GM12878 (cell line): ENCODE results near the gene UTF1. TPM values are rescaled to one million over a fixed set of nuclear protein-coding genes. Genes with fewer than 3 reads are reported as not detected.

Source experiments
- ATAC-seq: fragments of 200-7000 bp; cut with Tn5 transposase; 3 replicates; pipeline ENCODE4 v1.9.1; 2020; ENCODE audit warnings: mild to moderate bottlenecking, moderate library complexity
- BruUV-seq: library from RNA; stranded (reverse); fragments of 400-500 nt; replicated peaks from 2 replicates; lab custom pipeline; 2021; lab: Mats Ljungman, UMichigan
- CTCF ChIA-PET: fragments of 300-600 bp; sonication (Branson Sonifier 250); formaldehyde crosslinking; extraction: SDS; loops from one replicate; lab custom pipeline; 2021; ENCODE audit warnings: inconsistent platforms; lab: Yijun Ruan, JAX
- POLR2A ChIA-PET: fragments of 350-600 bp; formaldehyde crosslinking; extraction: SDS; loops from one replicate; lab custom pipeline; 2021; ENCODE audit warnings: inconsistent platforms; lab: Charles Lee
- RAD21 ChIA-PET: fragments of 300-600 bp; sonication (Branson Sonifier 250); formaldehyde crosslinking; loops from one replicate; lab custom pipeline; 2023; ENCODE audit warnings: antibody characterized with exemption; ENCODE audit not compliant: unreplicated experiment; lab: Charles Lee
- SMC1A ChIA-PET: fragments of 300-600 bp; sonication (Branson Sonifier 250); formaldehyde crosslinking; loops from one replicate; lab custom pipeline; 2023; ENCODE audit not compliant: unreplicated experiment, uncharacterized antibody; lab: Charles Lee
- DNase-seq: peaks from one replicate; pipeline ENCODE4 v3.0.0-alpha.2; 2011; ENCODE audit warnings: low read depth, low spot score
- FAIRE-seq: peaks from 3 replicates; lab custom pipeline; 2011; peaks lifted over from hg19 to GRCh38; lab: Jason Lieb, UNC
- H2AFZ ChIP-seq: 2 replicates; pipeline ENCODE4 v1.6.0; 2011; ENCODE audit warnings: low read depth, low read length, control low read depth; ENCODE audit not compliant: control insufficient read depth
- H3K27ac ChIP-seq: 2 replicates; pipeline ENCODE4 v1.5.1; 2011; ENCODE audit warnings: control low read depth; ENCODE audit not compliant: control insufficient read depth, insufficient read depth
- H3K27me3 ChIP-seq, 2 experiments: replicated peaks in 1 of 2; 2 replicates each; pipeline versions ENCODE4 v1.6.0 to v1.6.1; 2011; ENCODE audit warnings: low read length in 1 of 2; ENCODE audit not compliant: control insufficient read depth in 2 of 2, insufficient read depth in 2 of 2
- H3K36me3 ChIP-seq, 2 experiments: 2 replicates each; pipeline ENCODE4 v1.5.1; 2011; ENCODE audit warnings: low read length in 1 of 2; ENCODE audit not compliant: control insufficient read depth in 2 of 2, insufficient read depth in 2 of 2
- H3K4me1 ChIP-seq: 2 replicates; pipeline ENCODE4 v1.6.1; 2011; ENCODE audit warnings: mild to moderate bottlenecking, low read length, moderate library complexity, mixed read lengths; ENCODE audit not compliant: control insufficient read depth, insufficient read depth
- H3K4me2 ChIP-seq: 2 replicates; pipeline ENCODE4 v1.6.0; 2011; ENCODE audit warnings: control low read depth; ENCODE audit not compliant: control insufficient read depth, insufficient read depth
- H3K4me3 ChIP-seq: fragments of 200-600 bp; sonication (generic); 2 replicates; pipeline ENCODE4 v1.5.1; 2016
- H3K79me2 ChIP-seq: 2 replicates; pipeline ENCODE4 v1.6.0; 2011; ENCODE audit warnings: low read length; ENCODE audit not compliant: control insufficient read depth, insufficient read depth
- H3K9ac ChIP-seq: 2 replicates; pipeline ENCODE4 v1.8.0; 2011; ENCODE audit warnings: low read length, control low read depth, mixed read lengths; ENCODE audit not compliant: control insufficient read depth, insufficient read depth
- H3K9me3 ChIP-seq: replicated peaks from 3 replicates; pipeline ENCODE4 v1.5.1; 2011; ENCODE audit warnings: mild to moderate bottlenecking, low read length; ENCODE audit not compliant: control insufficient read depth, insufficient read depth
- H4K20me1 ChIP-seq: 2 replicates; pipeline ENCODE4 v1.6.0; 2011; ENCODE audit not compliant: control insufficient read depth, insufficient read depth
- BCL11A ChIP-seq: IDR thresholded peaks from 2 replicates; pipeline ENCODE4 v1.6.1; 2011; ENCODE audit warnings: low read depth, low read length
- CREM ChIP-seq: IDR thresholded peaks from 2 replicates; pipeline ENCODE4 v1.6.1; 2014; ENCODE audit warnings: antibody characterized with exemption, low read depth
- FOXK2 ChIP-seq: fragments of 450-650 bp; IDR thresholded peaks from 2 replicates; pipeline ENCODE4 v1.6.1; 2017; ENCODE audit warnings: mild to moderate bottlenecking, moderate library complexity
- NBN ChIP-seq: fragments of 450-650 bp; IDR thresholded peaks from 2 replicates; pipeline ENCODE4 v1.6.1; 2016
- NFXL1 ChIP-seq: fragments of 450-650 bp; IDR thresholded peaks from 2 replicates; pipeline ENCODE4 v1.6.1; 2017; ENCODE audit warnings: antibody characterized with exemption, mild to moderate bottlenecking, borderline replicate concordance
- PML ChIP-seq: IDR thresholded peaks from 2 replicates; pipeline ENCODE4 v1.6.1; 2012; ENCODE audit warnings: low read length, inconsistent platforms
- RCOR1 ChIP-seq: conservative IDR thresholded peaks from 2 replicates; pipeline ENCODE4 v1.6.1; 2012; ENCODE audit warnings: low read depth, low read length, improper control_type of control experiment
- SIX5 ChIP-seq: IDR thresholded peaks from 2 replicates; pipeline ENCODE4 v1.6.1; 2011; ENCODE audit warnings: mild to moderate bottlenecking, low read depth, low read length, moderate library complexity; ENCODE audit not compliant: severe bottlenecking
- SMC3 ChIP-seq: IDR thresholded peaks from 2 replicates; pipeline ENCODE4 v1.6.1; 2011; ENCODE audit warnings: low read length, improper control_type of control experiment, borderline replicate concordance
- SREBF2 ChIP-seq: IDR thresholded peaks from 2 replicates; pipeline ENCODE4 v1.6.1; 2012; ENCODE audit warnings: mild to moderate bottlenecking, low read length
- STAT3 ChIP-seq: IDR thresholded peaks from 2 replicates; pipeline ENCODE4 v1.6.1; 2011; ENCODE audit warnings: low read depth, low read length, improper control_type of control experiment
- SUZ12 ChIP-seq: fragments of 200-600 bp; sonication (generic); IDR thresholded peaks from one replicate; pipeline ENCODE4 v1.6.1; 2018; ENCODE audit warnings: antibody characterized with exemption, mild to moderate bottlenecking; ENCODE audit not compliant: unreplicated experiment
- TCF12 ChIP-seq: IDR thresholded peaks from 2 replicates; pipeline ENCODE4 v1.6.1; 2011; ENCODE audit warnings: low read depth, mild to moderate bottlenecking, low read length
- TCF7 ChIP-seq: IDR thresholded peaks from 2 replicates; pipeline ENCODE4 v1.6.1; 2014; ENCODE audit warnings: antibody characterized with exemption, borderline replicate concordance
- YBX1 ChIP-seq: fragments of 450-650 bp; IDR thresholded peaks from 2 replicates; pipeline ENCODE4 v1.6.1; 2016; ENCODE audit warnings: antibody characterized with exemption
- ZNF274 ChIP-seq: IDR thresholded peaks from one replicate; pipeline ENCODE4 v1.8.0; 2011; ENCODE audit not compliant: insufficient read length, insufficient read depth
- ZNF622 ChIP-seq: fragments of 450-650 bp; IDR thresholded peaks from 2 replicates; pipeline ENCODE4 v1.6.1; 2017; ENCODE audit warnings: mild to moderate bottlenecking, inconsistent platforms
- ZNF687 ChIP-seq: fragments of 450-650 bp; IDR thresholded peaks from 2 replicates; pipeline ENCODE4 v1.6.1; 2017; ENCODE audit warnings: mild to moderate bottlenecking, moderate library complexity
- WGBS: methylation state at CpG from one replicate; pipeline ENCODE4 v1.1.6; 2016; ENCODE audit warnings: low lambda C conversion rate; ENCODE audit not compliant: insufficient replicate concordance, insufficient coverage; ENCODE audit errors: missing lambda C conversion rate; 5-methylcytosine and 5-hydroxymethylcytosine counted together
- in situ Hi-C: fragments of 300-500 bp; cut with MboI; formaldehyde crosslinking; loops from 9 replicates; pipeline ENCODE4 v1.14.3; 2018; ENCODE audit warnings: mixed read lengths
- intact Hi-C: fragments of 100-400 bp; cut with micrococcal nuclease; formaldehyde crosslinking; loops from one replicate; pipeline ENCODE4 v1.14.2; 2022; ENCODE audit not compliant: unreplicated experiment
- polyA plus RNA-seq, 11 experiments: library from polyadenylated mRNA; depleted of rRNA in 4 of 11; unstranded in 6 of 11; stranded (reverse) in 5 of 11; fragments of >200 nt; fragmentation: Nextera tagmentation in 4 of 11; fragmentation: Illumina TruSeq in 1 of 11; extraction: Ambion mirVana in 4 of 11; extraction: Trizol in 1 of 11; gene quantifications; 1 replicate in 1 of 11; 2 replicates in 10 of 11; pipeline versions ENCODE4 v1.2.1 to v1.2.3, GENCODE V29; 2011 to 2016; ENCODE audit warnings: inconsistent platforms in 2 of 11, missing spikeins in 2 of 11, low read depth in 1 of 11
- total RNA-seq, 4 experiments: library from RNA; depleted of rRNA in 3 of 4; stranded (reverse); fragments of >200 nt in 3 of 4; fragmentation: Illumina TruSeq in 1 of 4; extraction: Trizol in 1 of 4; gene quantifications; 2 replicates each; pipeline versions ENCODE4 v1.2.1 to v1.2.3, GENCODE V29; 2013 to 2021

The UTF1 gene
- total and polyA plus RNA-seq, 10 of the 15 experiments (the other 5 are each of a cell fraction or from before 2014, with no cell fraction given): not detected

GRCh38 chr10:133281084-133281483 lies 51.1 kb downstream of the UTF1 start:
- no TSS peak for BruUV-seq
- ChIA-PET SMC1A (no interaction called here), POLR2A (no interaction called here), CTCF (no interaction called here), RAD21 (no interaction called here)
- Histone ChIP-seq H3K9me3 (no peaks in the 10 kb centered on the region), H2AFZ (no peak overlapping the region), H3K27ac (no peak overlapping the region), H4K20me1 (no peaks in the 10 kb centered on the region), H3K4me1 (peaks cover 23% of the 10 kb centered on the region), H3K4me2 (no peak overlapping the region), H3K27me3 (no peaks in the 10 kb centered on the region), H3K79me2 (peaks cover 3% of the 10 kb centered on the region), H3K4me3 (no peak overlapping the region), H3K36me3 (peaks cover 8 to 21% of the 10 kb centered on the region in 2 experiments), H3K9ac (no peak overlapping the region)
- ATAC-seq (no peak), DNase-seq (no peak), FAIRE-seq (no peak)
- in situ Hi-C loops: no loop called here
- TF ChIP-seq ZNF687: no peak
- TF ChIP-seq BCL11A: no peak
- no peak for TF ChIP-seq RCOR1
- no peak for TF ChIP-seq SMC3
- no peak for TF ChIP-seq SREBF2
- TF ChIP-seq TCF7: no peak
- no peak for TF ChIP-seq CREM
- TF ChIP-seq SUZ12: no peak
- no peak for TF ChIP-seq ZNF274
- no peak for TF ChIP-seq STAT3
- no peak for TF ChIP-seq FOXK2
- no peak for TF ChIP-seq YBX1
- TF ChIP-seq NBN: no peak
- TF ChIP-seq SIX5: no peak
- no peak for TF ChIP-seq TCF12
- TF ChIP-seq NFXL1: no peak
- no peak for TF ChIP-seq PML
- TF ChIP-seq ZNF622: no peak
- WGBS: 96% methylated on average over 13 of the region's 15 CpGs
- intact Hi-C loops: no loop called here
